ENCODE measurements around the gene UCK2. TPM values are rescaled to one million over a fixed set of nuclear protein-coding genes. Genes with fewer than 3 reads are reported as not detected.
"Not testable (repeated sequence)": the region's sequence is repeated elsewhere in the genome, so short reads cannot be mapped to it uniquely, and the experiment has no call there.

Gene UCK2
- total RNA-seq, result 78.2 and 92.7 TPM in 2 replicates

- Histone ChIP-seq H3K4me3 (ENCODE audit: low read depth, low read length) (peak within 1 kb of the TSS; percentile 77), H3K27me3 (ENCODE audit: control insufficient read depth, insufficient read depth, low read length) (no peaks in the 10 kb centered on the region), H3K36me3 (ENCODE audit: control insufficient read depth, insufficient read depth, low read length) (no peaks in the 10 kb centered on the region)
- FAIRE-seq (no peak), DNase-seq (ENCODE audit: low read depth) (peak; percentile 56)
- TF ChIP-seq CTCF (IDR thresholded peaks at IDR 0.05; ENCODE audit: insufficient read depth, low read length, severe bottlenecking), result peak; percentile 7
These were observed at the start of gene UCK2 for GRCh38 chr1:165827268-165828102. TSS of gene UCK2 (plus strand) at chr1:165827614. CDS start at chr1:165827834, 220 bp downstream.

GRCh38 chr1:165778197-165778596 lies 49.2 kb upstream of the UCK2 start:
- FAIRE-seq; H3K36me3 ChIP-seq (ENCODE audit: control insufficient read depth, insufficient read depth, low read length); H3K27me3 ChIP-seq (ENCODE audit: control insufficient read depth, insufficient read depth, low read length); DNase-seq (ENCODE audit: low read depth); H3K4me3 ChIP-seq (ENCODE audit: low read depth, low read length): not testable (repeated sequence)

- not testable (repeated sequence) for FAIRE-seq; H3K27me3 ChIP-seq (ENCODE audit: control insufficient read depth, insufficient read depth, low read length); DNase-seq (ENCODE audit: low read depth); H3K36me3 ChIP-seq (ENCODE audit: control insufficient read depth, insufficient read depth, low read length); H3K4me3 ChIP-seq (ENCODE audit: low read depth, low read length)
These were observed 43.9 kb upstream of the UCK2 start for GRCh38 chr1:165783519-165783918.

GRCh38 chr1:165787741-165788140 lies 39.7 kb upstream of the UCK2 start:
- no peaks in the 10 kb centered on the region for H3K27me3 ChIP-seq (ENCODE audit: control insufficient read depth, insufficient read depth, low read length)
- FAIRE-seq, result no peak
- H3K4me3 ChIP-seq (ENCODE audit: low read depth, low read length), result no peak overlapping the region
- no peak for DNase-seq (ENCODE audit: low read depth)
- H3K36me3 ChIP-seq (ENCODE audit: control insufficient read depth, insufficient read depth, low read length), result no peaks in the 10 kb centered on the region
- no peak for TF ChIP-seq CTCF (IDR thresholded peaks at IDR 0.05; ENCODE audit: insufficient read depth, low read length, severe bottlenecking)

- no peak for TF ChIP-seq CTCF (IDR thresholded peaks at IDR 0.05; ENCODE audit: insufficient read depth, low read length, severe bottlenecking)
- FAIRE-seq, result no peak
- H3K27me3 ChIP-seq (ENCODE audit: control insufficient read depth, insufficient read depth, low read length), result no peaks in the 10 kb centered on the region
- no peaks in the 10 kb centered on the region for H3K36me3 ChIP-seq (ENCODE audit: control insufficient read depth, insufficient read depth, low read length)
- no peak overlapping the region for H3K4me3 ChIP-seq (ENCODE audit: low read depth, low read length)
- peak; percentile 70 for DNase-seq (ENCODE audit: low read depth)
These were observed 33.5 kb upstream of the UCK2 start for GRCh38 chr1:165793951-165794350.

GRCh38 chr1:165795894-165796293 lies 31.5 kb upstream of the UCK2 start:
- TF ChIP-seq CTCF (IDR thresholded peaks at IDR 0.05; ENCODE audit: insufficient read depth, low read length, severe bottlenecking), result no peak
- Histone ChIP-seq H3K27me3 (ENCODE audit: control insufficient read depth, insufficient read depth, low read length) (no peaks in the 10 kb centered on the region), H3K36me3 (ENCODE audit: control insufficient read depth, insufficient read depth, low read length) (no peaks in the 10 kb centered on the region), H3K4me3 (ENCODE audit: low read depth, low read length) (no peak overlapping the region)
- no peak for FAIRE-seq
- DNase-seq (ENCODE audit: low read depth), result no peak

- H3K27me3 ChIP-seq (ENCODE audit: control insufficient read depth, insufficient read depth, low read length), result no peaks in the 10 kb centered on the region
- DNase-seq (ENCODE audit: low read depth) (no peak), FAIRE-seq (no peak)
- H3K36me3 ChIP-seq (ENCODE audit: control insufficient read depth, insufficient read depth, low read length), result no peaks in the 10 kb centered on the region
- H3K4me3 ChIP-seq (ENCODE audit: low read depth, low read length), result no peak overlapping the region
- no peak for TF ChIP-seq CTCF (IDR thresholded peaks at IDR 0.05; ENCODE audit: insufficient read depth, low read length, severe bottlenecking)
These were observed 28.0 kb upstream of the UCK2 start for GRCh38 chr1:165799387-165799786.

GRCh38 chr1:165804513-165804912 lies 22.9 kb upstream of the UCK2 start:
- not testable (repeated sequence) for H3K27me3 ChIP-seq (ENCODE audit: control insufficient read depth, insufficient read depth, low read length); DNase-seq (ENCODE audit: low read depth); FAIRE-seq; H3K36me3 ChIP-seq (ENCODE audit: control insufficient read depth, insufficient read depth, low read length); H3K4me3 ChIP-seq (ENCODE audit: low read depth, low read length)
